ENCODE measurements around the gene RPS6KA3. TPM values are rescaled to one million over a fixed set of nuclear protein-coding genes. Genes with fewer than 3 reads are reported as not detected.

Gene RPS6KA3
- total RNA-seq, 1 donor from 2014 or later, result 9.0 TPM

- no peaks in the 10 kb centered on the region for H3K9me3 Mint-ChIP-seq (ENCODE audit: unreplicated experiment)
- TF ChIP-seq CTCF (IDR thresholded peaks at IDR 0.05; ENCODE audit: partially characterized antibody, unreplicated experiment), result no peak
- H3K4me3 Mint-ChIP-seq (ENCODE audit: unreplicated experiment), result no peak overlapping the region
- H3K4me1 Mint-ChIP-seq (ENCODE audit: low read depth, unreplicated experiment), result no peaks in the 10 kb centered on the region
- no peaks in the 10 kb centered on the region for H3K27me3 Mint-ChIP-seq (ENCODE audit: unreplicated experiment)
- H3K27ac Mint-ChIP-seq (ENCODE audit: unreplicated experiment), result no peak overlapping the region
- no peak for DNase-seq
- no peaks in the 10 kb centered on the region for H3K36me3 Mint-ChIP-seq (ENCODE audit: unreplicated experiment)
Measured at GRCh38 chrX:20237864-20238263, 28.8 kb downstream of the RPS6KA3 start.

- TF ChIP-seq CTCF (IDR thresholded peaks at IDR 0.05; ENCODE audit: partially characterized antibody, unreplicated experiment), result no peak
- Mint-ChIP-seq H3K36me3 (ENCODE audit: unreplicated experiment) (no peaks in the 10 kb centered on the region), H3K27ac (ENCODE audit: unreplicated experiment) (no peak overlapping the region), H3K4me3 (ENCODE audit: unreplicated experiment) (no peak overlapping the region), H3K27me3 (ENCODE audit: unreplicated experiment) (no peaks in the 10 kb centered on the region), H3K9me3 (ENCODE audit: unreplicated experiment) (no peaks in the 10 kb centered on the region), H3K4me1 (ENCODE audit: low read depth, unreplicated experiment) (no peaks in the 10 kb centered on the region)
- DNase-seq, result no peak
Measured at GRCh38 chrX:20235755-20236154, 31.0 kb downstream of the RPS6KA3 start.

GRCh38 chrX:20233336-20233735 is 33.4 kb downstream of the RPS6KA3 start:
- H3K36me3 Mint-ChIP-seq (ENCODE audit: unreplicated experiment), result no peaks in the 10 kb centered on the region
- DNase-seq, result no peak
- H3K27me3 Mint-ChIP-seq (ENCODE audit: unreplicated experiment), result no peaks in the 10 kb centered on the region
- no peak overlapping the region for H3K4me3 Mint-ChIP-seq (ENCODE audit: unreplicated experiment)
- H3K4me1 Mint-ChIP-seq (ENCODE audit: low read depth, unreplicated experiment), result no peaks in the 10 kb centered on the region
- no peak for TF ChIP-seq CTCF (IDR thresholded peaks at IDR 0.05; ENCODE audit: partially characterized antibody, unreplicated experiment)
- no peak overlapping the region for H3K27ac Mint-ChIP-seq (ENCODE audit: unreplicated experiment)
- H3K9me3 Mint-ChIP-seq (ENCODE audit: unreplicated experiment), result no peaks in the 10 kb centered on the region

- DNase-seq, result no peak
- H3K9me3 Mint-ChIP-seq (ENCODE audit: unreplicated experiment), result no peaks in the 10 kb centered on the region
- H3K36me3 Mint-ChIP-seq (ENCODE audit: unreplicated experiment), result no peaks in the 10 kb centered on the region
- no peak overlapping the region for H3K4me3 Mint-ChIP-seq (ENCODE audit: unreplicated experiment)
- H3K27me3 Mint-ChIP-seq (ENCODE audit: unreplicated experiment), result no peaks in the 10 kb centered on the region
- no peak for TF ChIP-seq CTCF (IDR thresholded peaks at IDR 0.05; ENCODE audit: partially characterized antibody, unreplicated experiment)
- no peaks in the 10 kb centered on the region for H3K4me1 Mint-ChIP-seq (ENCODE audit: low read depth, unreplicated experiment)
- no peak overlapping the region for H3K27ac Mint-ChIP-seq (ENCODE audit: unreplicated experiment)
Measured at GRCh38 chrX:20231598-20231997, 35.1 kb downstream of the RPS6KA3 start.

- TF ChIP-seq CTCF (IDR thresholded peaks at IDR 0.05; ENCODE audit: partially characterized antibody, unreplicated experiment), result no peak
- Mint-ChIP-seq H3K4me1 (ENCODE audit: low read depth, unreplicated experiment) (no peaks in the 10 kb centered on the region), H3K4me3 (ENCODE audit: unreplicated experiment) (no peak overlapping the region), H3K36me3 (ENCODE audit: unreplicated experiment) (no peaks in the 10 kb centered on the region), H3K27me3 (ENCODE audit: unreplicated experiment) (no peaks in the 10 kb centered on the region), H3K27ac (ENCODE audit: unreplicated experiment) (no peak overlapping the region), H3K9me3 (ENCODE audit: unreplicated experiment) (no peaks in the 10 kb centered on the region)
- no peak for DNase-seq
Measured at GRCh38 chrX:20230406-20230805, 36.3 kb downstream of the RPS6KA3 start.

Measured in glutamatergic neuron (in vitro differentiated cells).